ENCODE data around the gene SCO1. TPM values are rescaled to one million over a fixed set of nuclear protein-coding genes. Genes with fewer than 3 reads are reported as not detected.

The SCO1 gene
- polyA plus RNA-seq, 3 donors = 5.0 to 14.6 (median 11.6) TPM

GRCh38 chr17:10663231-10663630, 34.1 kb downstream of the SCO1 start:
- Mint-ChIP-seq H3K4me3 (no peak overlapping the region), H3K9me3 (no peaks in the 10 kb centered on the region), H3K4me1 (no peaks in the 10 kb centered on the region), H3K27ac (peak overlapping the region in 1 of 7 donors; percentile 6), H3K36me3 (peaks cover 6 to 16% of the 10 kb centered on the region in 2 donors), H3K27me3 (ENCODE audit: low read depth in 3 of 3) (no peaks in the 10 kb centered on the region)
- Histone ChIP-seq H3K36me3 (replicated peaks in 1 of 2; ENCODE audit: control insufficient read depth in 1 of 2, insufficient read depth in 2 of 2, low read length in 2 of 2) (no peaks in the 10 kb centered on the region), H2AFZ (ENCODE audit: insufficient read depth, low read depth, low read length, poor library complexity, severe bottlenecking) (no peak overlapping the region), H3K4me1 (ENCODE audit: control insufficient read depth in 1 of 2, insufficient read depth in 2 of 2, low read length in 2 of 2) (no peaks in the 10 kb centered on the region), H3K9ac (ENCODE audit: insufficient read depth, low read length, poor library complexity, severe bottlenecking) (no peak overlapping the region), H4K20me1 (ENCODE audit: insufficient read depth, low read length) (no peaks in the 10 kb centered on the region), H3K4me3 (replicated peaks in 1 of 3; ENCODE audit: low read depth in 2 of 3, low read length in 3 of 3) (no peak overlapping the region), H3K27ac (ENCODE audit: low read depth in 1 of 2, low read length in 2 of 2) (no peak overlapping the region), H3K9me3 (replicated peaks in 1 of 2; ENCODE audit: control insufficient read depth in 1 of 2, insufficient read depth in 1 of 2, low read length in 2 of 2) (no peaks in the 10 kb centered on the region), H3K4me2 (replicated peaks; ENCODE audit: extremely low read depth, low read length, poor library complexity, severe bottlenecking) (no peak overlapping the region), H3K79me2 (ENCODE audit: insufficient read depth, low read length) (no peaks in the 10 kb centered on the region), H3K27me3 (ENCODE audit: control insufficient read depth in 2 of 2, insufficient read depth in 2 of 2, low read length in 2 of 2) (no peaks in the 10 kb centered on the region)
- no peak for DNase-seq
- WGBS (ENCODE audit: insufficient coverage) = 93% methylated on average over 6 of the region's 6 CpGs
- intact Hi-C loops (cut with micrococcal nuclease) = no loop called here
- no peak for TF ChIP-seq CTCF (IDR thresholded peaks at IDR 0.05)

GRCh38 chr17:10661437-10661836, 35.9 kb downstream of the SCO1 start:
- Histone ChIP-seq H3K9me3 (replicated peaks in 1 of 2; ENCODE audit: control insufficient read depth in 1 of 2, insufficient read depth in 1 of 2, low read length in 2 of 2) (no peaks in the 10 kb centered on the region), H2AFZ (ENCODE audit: insufficient read depth, low read depth, low read length, poor library complexity, severe bottlenecking) (no peak overlapping the region), H3K4me3 (replicated peaks in 1 of 3; ENCODE audit: low read depth in 2 of 3, low read length in 3 of 3) (no peak overlapping the region), H3K27ac (ENCODE audit: low read depth in 1 of 2, low read length in 2 of 2) (no peak overlapping the region), H3K36me3 (replicated peaks in 1 of 2; ENCODE audit: control insufficient read depth in 1 of 2, insufficient read depth in 2 of 2, low read length in 2 of 2) (no peaks in the 10 kb centered on the region), H3K4me2 (replicated peaks; ENCODE audit: extremely low read depth, low read length, poor library complexity, severe bottlenecking) (no peak overlapping the region), H3K4me1 (ENCODE audit: control insufficient read depth in 1 of 2, insufficient read depth in 2 of 2, low read length in 2 of 2) (no peaks in the 10 kb centered on the region), H4K20me1 (ENCODE audit: insufficient read depth, low read length) (no peaks in the 10 kb centered on the region), H3K9ac (ENCODE audit: insufficient read depth, low read length, poor library complexity, severe bottlenecking) (no peak overlapping the region), H3K79me2 (ENCODE audit: insufficient read depth, low read length) (no peaks in the 10 kb centered on the region), H3K27me3 (ENCODE audit: control insufficient read depth in 2 of 2, insufficient read depth in 2 of 2, low read length in 2 of 2) (no peaks in the 10 kb centered on the region)
- no peak for TF ChIP-seq CTCF (IDR thresholded peaks at IDR 0.05)
- no peaks in the 10 kb centered on the region for H3K27me3 Mint-ChIP-seq (ENCODE audit: low read depth in 3 of 3)
- H3K4me1 Mint-ChIP-seq = no peaks in the 10 kb centered on the region
- H3K36me3 Mint-ChIP-seq = peaks cover 6 to 12% of the 10 kb centered on the region in 2 donors
- WGBS (ENCODE audit: insufficient coverage) = 91% methylated on average over 10 of the region's 10 CpGs
- H3K27ac Mint-ChIP-seq = peak overlapping the region in 1 of 7 donors; percentile 62
- H3K9me3 Mint-ChIP-seq = no peaks in the 10 kb centered on the region
- DNase-seq = no peak
- no peak overlapping the region for H3K4me3 Mint-ChIP-seq
- intact Hi-C loops (cut with micrococcal nuclease) = no loop called here
